Colonic mucosa (tissue), 4 donors: Measurements from ENCODE around the gene NCAPD3. TPM values are rescaled to one million over a fixed set of nuclear protein-coding genes. Genes with fewer than 3 reads are reported as not detected.

Experiments used
- DNase-seq: peaks from one replicate; pipeline ENCODE4 v3.0.0-alpha.2; 2020
- H3K27ac ChIP-seq: fragments of 200-600 bp; one replicate; pipeline ENCODE4 v1.8.0; 2021
- H3K27me3 ChIP-seq: fragments of 200-600 bp; one replicate; pipeline ENCODE4 v1.8.0; 2021
- H3K36me3 ChIP-seq: fragments of 200-600 bp; one replicate; pipeline ENCODE4 v1.8.0; 2021
- H3K4me1 ChIP-seq: fragments of 200-600 bp; one replicate; pipeline ENCODE4 v1.8.0; 2021; ENCODE audit warnings: mild to moderate bottlenecking
- H3K4me3 ChIP-seq: fragments of 200-600 bp; one replicate; pipeline ENCODE4 v1.8.0; 2021
- H3K9ac ChIP-seq, 2 donors: one replicate each; pipeline ENCODE4 v1.7.0; 2013; ENCODE audit warnings: control low read depth in 2 of 2, low read depth in 2 of 2, low read length in 2 of 2
- H3K9me3 ChIP-seq: fragments of 200-600 bp; one replicate; pipeline ENCODE4 v1.8.0; 2021
- intact Hi-C: fragments of 100-400 bp; cut with DNase I; formaldehyde crosslinking; loops from one replicate; pipeline ENCODE4 v1.14.1; 2022
- total RNA-seq, 2 donors: library from RNA; stranded (reverse); fragmentation: NEBNext Ultra II Directional in 1 of 2; extraction: Animal tissue kit (Norgen Biotek cat#: 25700) in 1 of 2; gene quantifications; one replicate each; pipeline ENCODE4 v1.2.1, GENCODE V29; 2021
- TF ChIP-seq, protein P1 (sequence below): fragments of 200-600 bp; IDR thresholded peaks from one replicate; pipeline ENCODE4 v1.8.0; 2022; ENCODE audit warnings: antibody characterized with exemption, mild to moderate bottlenecking
- donor health status: healthy.
- donor health status: DM: no; HTN: no; CAD: no.
- donor health status: DM: no; HTN: no; CAD: no.

Gene NCAPD3
- total RNA-seq, 2 donors from 2014 or later = 12.9 to 45.0 TPM

DNA sequence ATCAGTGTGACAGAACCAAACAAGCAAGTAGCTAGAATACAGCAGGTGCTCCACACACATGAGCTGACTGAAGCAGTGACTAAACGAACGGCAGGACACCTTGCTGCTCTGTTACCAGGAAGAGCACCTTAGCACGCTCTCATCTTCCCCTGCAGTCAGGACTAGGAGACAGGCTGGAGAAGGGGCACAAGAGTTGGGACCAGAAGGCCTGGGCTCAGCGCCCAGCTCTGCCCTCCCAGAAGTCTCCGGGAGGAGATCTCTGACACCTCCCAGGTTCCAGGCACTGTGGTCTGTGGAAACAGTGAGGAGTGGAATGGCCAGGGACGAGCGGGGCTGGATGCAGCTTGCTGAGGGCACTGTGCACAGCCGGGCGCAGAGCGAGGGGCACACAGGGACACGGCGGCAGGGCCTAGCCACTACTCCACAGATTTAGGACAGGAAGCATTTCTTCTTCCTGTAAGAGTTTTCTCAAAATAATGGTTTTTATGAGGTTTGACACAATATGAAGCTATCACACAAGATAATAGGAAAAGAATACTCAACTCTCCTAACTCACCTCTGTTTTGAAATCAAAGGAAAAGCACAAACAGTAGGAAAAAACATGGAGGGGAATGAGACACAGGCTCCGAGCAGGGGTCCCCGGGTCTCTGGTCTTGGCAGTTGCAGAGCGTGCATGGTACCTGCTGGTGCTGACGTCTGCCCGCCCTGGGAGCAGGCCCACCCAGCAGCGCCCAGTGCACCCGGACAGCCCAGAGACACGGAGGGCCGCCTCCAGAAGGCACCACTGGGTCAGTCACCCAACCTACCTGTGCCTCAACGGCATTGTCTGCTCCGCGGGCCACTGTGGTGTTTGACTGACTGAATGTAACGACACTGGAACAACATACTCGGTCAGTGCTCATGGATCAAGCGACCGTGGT is 67.6 kb downstream of the NCAPD3 start:
- intact Hi-C loops = no loop called here

DNA sequence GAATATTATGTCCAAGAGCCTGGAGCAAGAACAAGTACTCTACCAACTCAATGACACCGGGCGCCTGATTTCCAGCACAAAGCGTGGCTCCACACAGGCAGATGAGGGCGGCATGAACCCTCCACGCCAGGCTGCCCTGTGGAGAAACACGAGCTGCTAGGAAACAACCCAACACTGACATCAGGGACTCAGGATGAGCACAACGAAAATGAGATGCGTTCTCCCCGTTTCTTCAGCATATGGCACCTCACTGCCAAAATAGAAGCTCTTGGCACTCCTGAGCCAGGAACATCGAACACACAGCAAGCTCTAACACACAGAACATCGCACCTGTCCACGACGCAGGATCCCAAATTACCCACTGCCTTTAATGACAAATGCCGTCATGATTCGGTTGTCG is 68.3 kb downstream of the NCAPD3 start:
- DNase-seq = no peak
- intact Hi-C loops = no loop called here
- H3K4me1 ChIP-seq = no peaks in the 10 kb centered on the region
- TF ChIP-seq, protein P1, sequence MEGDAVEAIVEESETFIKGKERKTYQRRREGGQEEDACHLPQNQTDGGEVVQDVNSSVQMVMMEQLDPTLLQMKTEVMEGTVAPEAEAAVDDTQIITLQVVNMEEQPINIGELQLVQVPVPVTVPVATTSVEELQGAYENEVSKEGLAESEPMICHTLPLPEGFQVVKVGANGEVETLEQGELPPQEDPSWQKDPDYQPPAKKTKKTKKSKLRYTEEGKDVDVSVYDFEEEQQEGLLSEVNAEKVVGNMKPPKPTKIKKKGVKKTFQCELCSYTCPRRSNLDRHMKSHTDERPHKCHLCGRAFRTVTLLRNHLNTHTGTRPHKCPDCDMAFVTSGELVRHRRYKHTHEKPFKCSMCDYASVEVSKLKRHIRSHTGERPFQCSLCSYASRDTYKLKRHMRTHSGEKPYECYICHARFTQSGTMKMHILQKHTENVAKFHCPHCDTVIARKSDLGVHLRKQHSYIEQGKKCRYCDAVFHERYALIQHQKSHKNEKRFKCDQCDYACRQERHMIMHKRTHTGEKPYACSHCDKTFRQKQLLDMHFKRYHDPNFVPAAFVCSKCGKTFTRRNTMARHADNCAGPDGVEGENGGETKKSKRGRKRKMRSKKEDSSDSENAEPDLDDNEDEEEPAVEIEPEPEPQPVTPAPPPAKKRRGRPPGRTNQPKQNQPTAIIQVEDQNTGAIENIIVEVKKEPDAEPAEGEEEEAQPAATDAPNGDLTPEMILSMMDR = no peak
- H3K27me3 ChIP-seq = no peaks in the 10 kb centered on the region
- H3K27ac ChIP-seq = no peak overlapping the region
- no peak overlapping the region for H3K4me3 ChIP-seq
- H3K36me3 ChIP-seq = no peaks in the 10 kb centered on the region
- H3K9ac ChIP-seq = no peak overlapping the region
- no peaks in the 10 kb centered on the region for H3K9me3 ChIP-seq

More for the DNA sequence above, 67.6 kb downstream of the NCAPD3 start:
- Histone ChIP-seq H3K4me3 (no peak overlapping the region), H3K4me1 (no peaks in the 10 kb centered on the region), H3K9me3 (no peaks in the 10 kb centered on the region), H3K27me3 (no peaks in the 10 kb centered on the region), H3K9ac (no peak overlapping the region), H3K36me3 (no peaks in the 10 kb centered on the region), H3K27ac (no peak overlapping the region)
- no peak for DNase-seq
- TF ChIP-seq, protein P1 = no peak

DNA sequence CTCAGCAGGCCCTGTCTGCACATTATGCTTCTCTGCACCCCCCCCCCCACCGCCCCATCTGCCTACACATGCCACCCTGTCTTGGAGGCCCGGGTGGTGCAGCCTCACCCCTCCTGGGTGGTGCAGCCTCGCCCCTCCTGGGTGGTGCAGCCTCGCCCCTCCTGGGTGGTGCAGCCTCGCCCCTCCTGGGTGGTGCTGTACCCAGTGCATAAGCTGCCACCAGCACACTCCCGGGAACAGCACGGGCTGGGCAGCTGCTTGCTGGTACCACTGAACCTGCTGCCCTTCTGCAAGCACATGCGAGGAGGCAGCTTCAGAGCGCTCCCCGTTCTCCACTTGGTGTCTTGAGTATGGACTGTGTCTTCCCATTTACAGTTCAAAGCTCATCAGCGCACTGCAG is 69.3 kb downstream of the NCAPD3 start:
- Histone ChIP-seq H3K4me3 (no peak overlapping the region), H3K27me3 (no peaks in the 10 kb centered on the region), H3K27ac (no peak overlapping the region), H3K36me3 (no peaks in the 10 kb centered on the region), H3K4me1 (no peaks in the 10 kb centered on the region), H3K9me3 (no peaks in the 10 kb centered on the region), H3K9ac (no peak overlapping the region)
- no peak for DNase-seq
- TF ChIP-seq, protein P1 = no peak
- intact Hi-C loops = no loop called here

DNA sequence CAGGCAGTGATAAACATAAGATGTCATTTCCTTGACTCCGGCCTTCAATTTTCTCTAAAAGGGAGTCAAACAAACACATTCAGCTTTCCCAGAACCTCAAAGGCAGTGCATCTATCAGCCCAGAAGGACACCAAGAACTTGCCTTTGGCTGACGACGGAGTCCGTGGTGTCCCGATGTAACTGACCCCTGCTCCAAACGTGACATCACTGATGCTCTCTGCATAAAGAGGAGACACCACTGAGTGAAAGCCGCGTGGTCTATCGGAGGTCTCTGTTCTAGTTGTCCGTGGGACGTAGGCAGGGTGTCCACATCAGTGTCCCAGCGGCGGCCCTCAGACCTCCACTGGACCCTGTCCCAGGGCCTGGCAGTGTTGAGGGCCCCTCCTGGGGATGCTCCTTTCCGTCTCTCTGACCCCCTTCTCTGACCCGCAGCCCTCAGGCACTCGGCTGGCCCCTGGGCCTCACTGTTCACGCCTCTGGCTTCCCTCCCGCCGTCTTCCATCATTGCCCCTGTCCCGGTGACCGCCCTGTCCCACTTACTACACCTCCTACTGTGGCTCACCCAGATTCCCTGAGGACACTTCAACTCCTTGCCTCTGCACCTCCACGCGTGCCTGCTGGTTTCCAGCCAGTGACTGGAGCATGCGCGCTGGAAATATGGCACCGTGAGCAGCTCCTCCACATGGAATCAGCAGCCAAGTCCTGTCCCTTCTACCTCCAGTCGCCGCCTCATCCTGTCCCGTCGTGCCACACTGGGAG is 70.4 kb downstream of the NCAPD3 start:
- no peaks in the 10 kb centered on the region for H3K27me3 ChIP-seq
- no peaks in the 10 kb centered on the region for H3K9me3 ChIP-seq
- no peaks in the 10 kb centered on the region for H3K36me3 ChIP-seq
- intact Hi-C loops = no loop called here
- TF ChIP-seq, protein P1 = no peak
- H3K4me1 ChIP-seq = no peaks in the 10 kb centered on the region
- no peak overlapping the region for H3K4me3 ChIP-seq
- DNase-seq = no peak
- H3K27ac ChIP-seq = no peak overlapping the region
- no peak overlapping the region for H3K9ac ChIP-seq

- H3K27me3 ChIP-seq = no peaks in the 10 kb centered on the region
Observed at GRCh38 chr11:134152696-134153095, 71.1 kb downstream of the NCAPD3 start.

More at GRCh38 chr11:134152696-134153095, 71.1 kb downstream of the NCAPD3 start:
- TF ChIP-seq, protein P1 = no peak
- Histone ChIP-seq H3K9ac (no peak overlapping the region), H3K36me3 (no peaks in the 10 kb centered on the region), H3K4me1 (no peaks in the 10 kb centered on the region), H3K27ac (no peak overlapping the region), H3K9me3 (no peaks in the 10 kb centered on the region), H3K4me3 (no peak overlapping the region)
- intact Hi-C loops = no loop called here
- DNase-seq = no peak
